Activated naive CD8-positive, alpha-beta T cell (primary cell): ENCODE results near the gene SYNGR3.

Experiments
- H3K27ac Mint-ChIP-seq: one replicate; pipeline ENCODE4 v1.8.0; 2021; ENCODE audit warnings: mixed read lengths
- H3K27me3 Mint-ChIP-seq: one replicate; pipeline ENCODE4 v1.8.0; 2021; ENCODE audit warnings: mixed read lengths
- H3K36me3 Mint-ChIP-seq: one replicate; pipeline ENCODE4 v1.8.0; 2021; ENCODE audit warnings: mixed read lengths
- H3K4me1 Mint-ChIP-seq: one replicate; pipeline ENCODE4 v1.8.0; 2021; ENCODE audit warnings: low read depth, mixed read lengths
- H3K4me3 Mint-ChIP-seq: one replicate; pipeline ENCODE4 v1.8.0; 2021; ENCODE audit warnings: mild to moderate bottlenecking, mixed read lengths
- H3K9me3 Mint-ChIP-seq: one replicate; pipeline ENCODE4 v1.8.0; 2021; ENCODE audit warnings: low read depth, mixed read lengths

The SYNGR3 gene

GRCh38 chr16:2016407-2016922 lies 26.7 kb downstream of the SYNGR3 start:
- Mint-ChIP-seq H3K4me3 (no peak overlapping the region), H3K27me3 (no peaks in the 10 kb centered on the region), H3K9me3 (no peaks in the 10 kb centered on the region), H3K27ac (no peak overlapping the region), H3K4me1 (peaks cover 5% of the 10 kb centered on the region), H3K36me3 (no peaks in the 10 kb centered on the region)

- Mint-ChIP-seq H3K4me1 (peaks cover 17% of the 10 kb centered on the region), H3K27me3 (peaks cover 4% of the 10 kb centered on the region), H3K9me3 (no peaks in the 10 kb centered on the region), H3K27ac (no peak within 1 kb of the TSS), H3K4me3 (peak within 1 kb of the TSS; percentile 76), H3K36me3 (no peaks in the 10 kb centered on the region)
Measured at GRCh38 chr16:2019518-2019920, 29.7 kb downstream of the SYNGR3 start, which contains the start of gene NPW. Gene NPW (plus strand): TSS chr16:2019785.

- Mint-ChIP-seq H3K27me3 (peaks cover 4% of the 10 kb centered on the region), H3K4me3 (peak overlapping the region; percentile 76), H3K27ac (no peak overlapping the region), H3K4me1 (peaks cover 17% of the 10 kb centered on the region), H3K9me3 (no peaks in the 10 kb centered on the region), H3K36me3 (no peaks in the 10 kb centered on the region)
Measured at GRCh38 chr16:2019921-2020831, 30.4 kb downstream of the SYNGR3 start.

GRCh38 chr16:2022723-2023091 lies 32.9 kb downstream of the SYNGR3 start:
- no peak overlapping the region for H3K27ac Mint-ChIP-seq
- H3K9me3 Mint-ChIP-seq = no peaks in the 10 kb centered on the region
- H3K36me3 Mint-ChIP-seq = no peaks in the 10 kb centered on the region
- peaks cover 24% of the 10 kb centered on the region for H3K4me1 Mint-ChIP-seq
- H3K4me3 Mint-ChIP-seq = peak overlapping the region; percentile 67
- peaks cover 4% of the 10 kb centered on the region for H3K27me3 Mint-ChIP-seq

- Mint-ChIP-seq H3K27ac (no peak overlapping the region), H3K27me3 (peaks cover 4% of the 10 kb centered on the region)
Measured at GRCh38 chr16:2023092-2024031, 33.6 kb downstream of the SYNGR3 start.

GRCh38 chr16:2024032-2024420 lies 34.3 kb downstream of the SYNGR3 start:
- H3K9me3 Mint-ChIP-seq = no peaks in the 10 kb centered on the region
- H3K27ac Mint-ChIP-seq = no peak overlapping the region
- H3K4me3 Mint-ChIP-seq = peak overlapping the region; percentile 13
- peaks cover 4% of the 10 kb centered on the region for H3K27me3 Mint-ChIP-seq
- H3K4me1 Mint-ChIP-seq = peaks cover 22% of the 10 kb centered on the region
- H3K36me3 Mint-ChIP-seq = no peaks in the 10 kb centered on the region

More at GRCh38 chr16:2023092-2024031, 33.6 kb downstream of the SYNGR3 start:
- Mint-ChIP-seq H3K4me1 (peaks cover 24% of the 10 kb centered on the region), H3K4me3 (peak overlapping the region; percentile 67), H3K9me3 (no peaks in the 10 kb centered on the region), H3K36me3 (no peaks in the 10 kb centered on the region)

GRCh38 chr16:2025251-2025650 lies 35.5 kb downstream of the SYNGR3 start:
- H3K27ac Mint-ChIP-seq = no peak overlapping the region
- no peak overlapping the region for H3K4me3 Mint-ChIP-seq
- H3K27me3 Mint-ChIP-seq = peaks cover 4% of the 10 kb centered on the region
- H3K9me3 Mint-ChIP-seq = no peaks in the 10 kb centered on the region
- peaks cover 22% of the 10 kb centered on the region for H3K4me1 Mint-ChIP-seq
- H3K36me3 Mint-ChIP-seq = no peaks in the 10 kb centered on the region

- H3K9me3 Mint-ChIP-seq = no peaks in the 10 kb centered on the region
- H3K4me1 Mint-ChIP-seq = peaks cover 19% of the 10 kb centered on the region
- H3K27me3 Mint-ChIP-seq = peaks cover 4% of the 10 kb centered on the region
- H3K36me3 Mint-ChIP-seq = no peaks in the 10 kb centered on the region
- H3K4me3 Mint-ChIP-seq = peak overlapping the region; percentile 44
- H3K27ac Mint-ChIP-seq = no peak overlapping the region
Measured at GRCh38 chr16:2025878-2026460, 36.2 kb downstream of the SYNGR3 start.

- H3K36me3 Mint-ChIP-seq = no peaks in the 10 kb centered on the region
- no peak within 1 kb of the TSS for H3K27ac Mint-ChIP-seq
- H3K27me3 Mint-ChIP-seq = peaks cover 3% of the 10 kb centered on the region
- no peaks in the 10 kb centered on the region for H3K9me3 Mint-ChIP-seq
- peak within 1 kb of the TSS; percentile 78 for H3K4me3 Mint-ChIP-seq
- H3K4me1 Mint-ChIP-seq = peaks cover 19% of the 10 kb centered on the region
Measured at GRCh38 chr16:2026461-2027023, 36.8 kb downstream of the SYNGR3 start, which contains the start of gene NHERF2. Gene NHERF2 (plus strand): TSS chr16:2026902. CDS start chr16:2027006, 104 bp downstream.

- no peaks in the 10 kb centered on the region for H3K36me3 Mint-ChIP-seq
- peak overlapping the region; percentile 78 for H3K4me3 Mint-ChIP-seq
- peaks cover 19% of the 10 kb centered on the region for H3K4me1 Mint-ChIP-seq
- no peaks in the 10 kb centered on the region for H3K9me3 Mint-ChIP-seq
- H3K27ac Mint-ChIP-seq = no peak overlapping the region
- peaks cover 2% of the 10 kb centered on the region for H3K27me3 Mint-ChIP-seq
Measured at GRCh38 chr16:2027024-2028010, 37.5 kb downstream of the SYNGR3 start.

GRCh38 chr16:2028146-2028545 lies 38.4 kb downstream of the SYNGR3 start:
- Mint-ChIP-seq H3K36me3 (no peaks in the 10 kb centered on the region), H3K9me3 (no peaks in the 10 kb centered on the region), H3K27me3 (no peaks in the 10 kb centered on the region), H3K4me1 (peaks cover 12% of the 10 kb centered on the region), H3K4me3 (peak overlapping the region; percentile 78), H3K27ac (no peak overlapping the region)

- Mint-ChIP-seq H3K4me3 (no peak overlapping the region), H3K27ac (no peak overlapping the region), H3K9me3 (no peaks in the 10 kb centered on the region), H3K27me3 (no peaks in the 10 kb centered on the region), H3K36me3 (no peaks in the 10 kb centered on the region), H3K4me1 (peaks cover 12% of the 10 kb centered on the region)
Measured at GRCh38 chr16:2028620-2029220, 39.0 kb downstream of the SYNGR3 start.

- H3K27me3 Mint-ChIP-seq = no peaks in the 10 kb centered on the region
- H3K27ac Mint-ChIP-seq = no peak overlapping the region
- no peak overlapping the region for H3K4me3 Mint-ChIP-seq
- H3K4me1 Mint-ChIP-seq = peaks cover 7% of the 10 kb centered on the region
- no peaks in the 10 kb centered on the region for H3K9me3 Mint-ChIP-seq
- H3K36me3 Mint-ChIP-seq = no peaks in the 10 kb centered on the region
Measured at GRCh38 chr16:2029350-2029749, 39.6 kb downstream of the SYNGR3 start.
